Central memory CD4-positive, alpha-beta T cell (primary cell): ENCODE measurements around the gene RXRA.

Source experiments
- DNase-seq: peaks from one replicate; pipeline ENCODE4 v3.0.0; 2022

Gene RXRA

DNA sequence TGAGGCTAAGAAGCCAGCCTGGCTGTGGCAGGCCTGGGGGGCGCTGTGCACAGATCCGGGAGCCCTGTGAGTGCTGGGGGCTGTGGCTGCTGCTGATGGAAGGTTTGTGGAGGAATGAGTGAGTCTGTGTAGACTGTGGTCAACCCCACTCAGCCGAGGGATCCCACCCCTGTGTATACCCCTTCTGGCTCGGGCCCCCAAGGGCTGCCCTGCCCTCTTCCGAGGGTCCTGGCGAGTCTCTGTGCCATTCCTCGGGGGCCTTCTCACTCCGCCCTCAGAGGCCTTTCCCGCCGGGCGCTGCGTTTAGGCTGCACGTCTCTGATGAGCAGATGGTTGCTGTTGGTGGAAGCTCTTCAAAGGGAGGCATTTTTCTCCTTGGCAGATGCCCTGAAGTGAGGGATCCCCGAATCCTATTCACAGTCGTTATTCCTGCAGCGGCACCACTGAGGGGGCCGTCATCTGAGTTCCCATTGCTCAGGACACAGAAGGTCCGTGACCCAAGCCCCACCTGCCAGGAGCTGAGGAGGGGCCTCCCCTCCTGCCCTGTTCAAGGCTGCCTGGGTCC lies 94.1 kb downstream of the RXRA start:
- no peak for DNase-seq

DNA sequence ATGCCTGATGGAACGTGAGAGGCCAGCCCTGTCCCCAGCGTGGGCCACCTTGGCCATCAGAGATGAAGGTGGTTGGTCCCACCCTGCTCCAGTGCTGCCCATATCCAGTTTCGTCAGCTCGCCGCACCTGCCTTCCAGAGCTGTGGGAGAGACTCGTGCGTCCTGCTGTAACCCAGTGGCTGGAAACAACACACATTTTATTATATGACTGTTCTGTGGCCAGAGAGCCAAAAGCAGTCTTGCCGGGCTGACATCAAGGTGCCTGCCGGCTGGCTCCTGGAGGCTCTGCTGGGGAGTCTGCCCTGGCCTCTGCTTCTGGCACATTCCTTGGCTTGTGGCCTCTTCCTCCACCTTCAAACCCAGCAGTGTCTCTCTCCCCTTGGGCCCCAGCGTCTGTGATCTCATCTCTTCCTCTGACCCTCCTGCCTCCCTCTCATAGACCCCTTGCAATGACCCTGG lies 94.7 kb downstream of the RXRA start:
- DNase-seq = no peak

DNA sequence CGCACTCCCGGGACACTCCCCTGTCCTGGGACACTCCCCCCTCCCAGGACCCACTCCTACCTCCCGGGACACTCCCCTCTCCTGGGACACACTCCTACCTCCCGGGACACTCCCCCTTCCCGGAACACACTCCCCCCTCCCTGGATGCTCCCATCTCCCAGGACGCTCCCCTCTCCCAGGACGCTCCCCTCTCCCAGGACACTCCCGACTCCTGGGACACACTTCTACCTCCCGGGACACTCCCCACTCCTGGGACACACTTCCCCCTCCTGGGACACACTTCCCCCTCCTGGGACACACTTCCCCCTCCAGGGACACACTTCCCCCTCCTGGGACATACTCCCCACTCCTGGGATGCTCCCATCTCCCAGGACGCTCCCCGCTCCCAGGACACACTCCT lies 95.6 kb downstream of the RXRA start:
- DNase-seq = no peak

DNA sequence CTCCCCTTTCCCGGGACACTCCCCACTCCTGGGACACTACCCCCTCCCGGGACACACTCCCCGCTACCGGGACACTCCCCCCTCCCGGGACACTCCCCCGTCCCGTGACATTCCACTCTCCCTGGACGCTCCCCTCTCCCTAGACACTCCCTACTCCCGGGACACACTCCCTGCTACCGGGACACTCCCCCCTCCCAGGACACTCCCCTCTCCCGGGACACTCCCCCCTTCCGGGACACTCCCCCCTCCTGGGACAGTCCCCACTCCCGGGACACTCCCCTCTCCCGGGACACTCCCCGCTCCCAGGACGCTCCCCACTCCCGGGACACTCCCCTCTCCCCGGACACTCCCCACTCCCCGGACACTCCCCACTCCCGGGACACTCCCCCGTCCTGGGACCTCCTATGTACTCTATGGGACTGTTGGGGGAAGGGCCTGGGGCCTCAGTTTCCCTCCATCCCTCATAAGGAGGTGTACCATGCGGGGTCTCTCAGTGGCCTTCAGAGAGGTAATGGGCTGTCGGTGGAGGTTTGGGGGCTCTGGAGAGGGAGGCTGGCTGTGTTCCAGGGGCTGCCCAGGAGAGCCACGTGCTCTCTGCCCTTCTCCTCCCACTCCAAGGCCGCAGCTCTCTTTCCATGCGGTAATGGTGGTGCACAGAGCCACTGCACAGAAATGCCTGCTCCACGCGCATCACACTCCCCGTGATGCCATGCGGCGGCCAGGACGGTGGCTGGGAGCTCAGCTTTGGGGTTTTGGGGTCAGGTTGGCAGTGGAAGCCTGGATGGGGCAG lies 96.2 kb downstream of the RXRA start:
- DNase-seq = no peak

- no peak for DNase-seq
Measured at GRCh38 chr9:134423166-134423565, 96.9 kb downstream of the RXRA start.

DNA sequence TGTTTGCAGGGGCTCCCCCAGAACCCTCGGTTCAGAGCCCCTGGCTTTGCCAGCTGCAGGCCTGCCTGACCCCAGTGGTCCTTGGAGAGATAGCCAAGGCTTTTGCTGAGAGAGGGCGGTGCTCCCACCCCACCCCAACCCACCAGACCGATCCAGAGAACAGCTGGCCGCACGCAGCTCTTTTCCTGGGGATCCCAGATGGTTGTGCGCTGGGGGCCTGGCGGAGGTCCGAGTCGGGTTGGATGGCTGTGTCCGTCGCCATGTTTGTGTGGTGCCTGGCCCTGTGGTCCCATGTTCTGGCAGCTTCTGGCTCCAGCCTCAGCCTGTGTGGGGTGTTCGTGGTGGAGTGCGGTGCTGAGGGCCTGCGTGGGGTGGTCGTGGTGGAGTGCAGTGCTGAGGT lies 97.5 kb downstream of the RXRA start:
- DNase-seq = no peak

- DNase-seq = no peak
Measured at GRCh38 chr9:134424818-134425217, 98.6 kb downstream of the RXRA start.

GRCh38 chr9:134425401-134425800 lies 99.1 kb downstream of the RXRA start:
- no peak for DNase-seq

DNA sequence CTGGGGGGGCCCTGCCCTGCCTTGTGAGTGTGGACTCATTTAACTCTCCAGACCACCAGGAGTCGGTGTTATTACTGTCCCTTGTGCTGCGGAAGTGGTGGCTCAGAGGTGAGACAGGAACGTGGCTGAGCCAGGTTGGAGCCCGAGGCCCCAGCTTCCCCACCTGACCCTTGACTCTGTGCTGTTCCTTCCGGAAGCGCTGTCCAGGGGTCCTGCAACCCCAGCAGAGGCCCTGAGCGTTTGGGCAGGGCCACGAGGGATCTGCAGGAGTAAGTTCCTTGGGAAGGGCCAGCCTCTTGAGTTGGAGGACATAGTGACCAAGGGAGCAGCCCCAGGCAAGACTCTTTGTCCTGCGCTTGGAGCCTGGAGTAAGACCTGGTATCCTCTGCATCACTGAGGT lies 99.6 kb downstream of the RXRA start:
- DNase-seq = no peak

GRCh38 chr9:134426436-134426835 lies 100.2 kb downstream of the RXRA start:
- no peak for DNase-seq

DNA sequence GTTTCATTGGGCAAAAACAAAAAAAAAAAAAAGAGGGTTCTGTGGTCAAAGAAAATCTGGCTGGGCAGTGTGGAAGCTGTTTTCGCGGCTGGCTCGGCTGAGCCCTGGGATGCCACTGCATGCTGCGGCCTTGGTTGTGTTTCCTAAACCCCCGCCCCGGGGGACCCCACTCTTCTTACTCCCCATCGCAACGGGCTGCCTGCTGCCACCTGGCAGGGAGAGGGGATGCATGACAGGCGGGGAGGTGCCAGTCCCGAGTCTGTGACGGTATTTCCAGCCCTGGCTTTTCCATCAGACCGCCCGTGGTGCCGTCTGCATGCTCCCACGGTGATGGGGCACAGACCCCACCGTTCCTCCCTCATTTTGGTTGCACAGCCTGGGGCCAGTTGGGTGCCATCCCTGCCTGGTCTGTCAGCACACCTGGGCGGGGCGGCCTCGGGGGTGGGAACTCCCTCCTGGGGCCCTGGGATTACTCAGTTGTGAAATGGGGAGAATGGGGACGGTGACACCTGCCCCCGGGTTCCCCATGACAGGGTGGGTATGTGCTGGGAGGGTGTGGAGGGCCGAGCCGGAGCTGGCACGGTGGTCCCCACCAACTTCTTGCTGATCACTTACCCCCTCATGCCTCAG lies 101.0 kb downstream of the RXRA start:
- no peak for DNase-seq

- DNase-seq = no peak
Measured at GRCh38 chr9:134428559-134428958, 102.3 kb downstream of the RXRA start.

DNA sequence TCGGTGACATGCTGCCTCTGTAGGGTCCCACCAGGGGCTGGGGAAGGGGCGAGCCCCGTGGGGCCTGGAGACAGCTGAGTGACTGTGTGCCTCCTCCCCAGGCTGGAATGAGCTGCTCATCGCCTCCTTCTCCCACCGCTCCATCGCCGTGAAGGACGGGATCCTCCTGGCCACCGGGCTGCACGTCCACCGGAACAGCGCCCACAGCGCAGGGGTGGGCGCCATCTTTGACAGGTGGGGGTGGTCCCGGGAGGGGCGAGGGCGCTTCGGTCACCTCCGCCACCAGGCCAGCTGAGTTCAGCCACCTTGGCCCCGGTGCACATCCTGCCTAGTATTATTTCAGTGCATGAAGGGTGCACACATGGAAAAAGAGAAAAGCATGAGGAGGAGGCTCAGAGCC lies 102.8 kb downstream of the RXRA start:
- no peak for DNase-seq

- DNase-seq = no peak
Measured at GRCh38 chr9:134429481-134429880, 103.2 kb downstream of the RXRA start.

GRCh38 chr9:134431095-134431494 lies 104.8 kb downstream of the RXRA start:
- no peak for DNase-seq

GRCh38 chr9:134431626-134432025 lies 105.4 kb downstream of the RXRA start:
- DNase-seq = no peak

- DNase-seq = no peak
Measured at GRCh38 chr9:134432471-134432870, 106.2 kb downstream of the RXRA start.

- DNase-seq = no peak
Measured at GRCh38 chr9:134433101-134433500, 106.8 kb downstream of the RXRA start.

GRCh38 chr9:134433909-134434882 lies 107.9 kb downstream of the RXRA start:
- DNase-seq = no peak

GRCh38 chr9:134434894-134435506 lies 108.7 kb downstream of the RXRA start:
- no peak for DNase-seq

DNA sequence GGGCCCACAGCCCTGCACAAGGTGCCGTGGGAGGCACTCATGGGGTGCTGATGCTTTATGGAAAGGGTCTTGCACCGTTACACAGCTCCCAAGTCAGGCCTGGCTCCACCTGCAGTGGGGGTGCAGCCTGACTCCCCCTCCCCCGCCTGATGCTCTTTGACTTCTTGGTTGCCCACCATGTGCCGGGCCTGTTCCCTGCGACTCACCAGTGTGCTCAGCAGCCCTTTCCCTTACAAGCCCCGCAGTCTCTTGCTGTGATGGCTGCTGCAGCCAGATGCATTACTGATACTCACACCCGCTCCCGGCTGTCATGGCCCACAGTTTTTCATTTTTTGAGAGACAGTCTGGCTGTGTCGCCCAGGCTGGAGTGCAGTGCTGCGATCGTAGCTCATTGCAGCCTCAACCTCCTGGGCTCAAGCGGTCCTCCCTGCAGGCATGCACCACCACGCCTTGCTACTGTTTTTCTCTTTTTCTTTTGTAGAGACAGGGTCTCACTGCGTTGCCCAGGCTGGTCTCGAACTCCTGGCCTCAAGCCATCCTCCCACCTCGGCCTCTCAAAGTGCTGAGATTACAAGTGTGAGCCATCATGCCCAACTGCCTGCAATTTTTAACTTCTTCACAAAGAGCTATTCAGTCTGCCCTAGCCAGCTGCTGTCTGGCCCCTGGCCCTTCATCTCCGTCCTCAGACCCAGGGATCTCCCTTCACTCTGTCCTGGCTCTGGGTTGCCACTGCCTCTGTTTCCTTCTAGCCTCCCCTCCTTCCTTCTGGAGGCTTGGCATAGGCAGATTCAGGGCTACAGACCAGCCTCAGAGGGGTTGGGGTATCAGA lies 109.5 kb downstream of the RXRA start:
- no peak for DNase-seq

DNA sequence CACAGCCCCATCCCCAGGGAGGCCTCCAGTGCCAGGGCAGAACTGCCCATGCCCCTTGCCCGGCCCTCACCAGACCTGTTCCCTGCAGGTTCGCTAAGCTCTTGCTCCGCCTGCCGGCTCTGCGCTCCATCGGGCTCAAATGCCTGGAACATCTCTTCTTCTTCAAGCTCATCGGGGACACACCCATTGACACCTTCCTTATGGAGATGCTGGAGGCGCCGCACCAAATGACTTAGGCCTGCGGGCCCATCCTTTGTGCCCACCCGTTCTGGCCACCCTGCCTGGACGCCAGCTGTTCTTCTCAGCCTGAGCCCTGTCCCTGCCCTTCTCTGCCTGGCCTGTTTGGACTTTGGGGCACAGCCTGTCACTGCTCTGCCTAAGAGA lies 110.1 kb downstream of the RXRA start:
- DNase-seq = no peak
